Measurements from ENCODE around the gene AGPAT3.

The AGPAT3 gene

DNA sequence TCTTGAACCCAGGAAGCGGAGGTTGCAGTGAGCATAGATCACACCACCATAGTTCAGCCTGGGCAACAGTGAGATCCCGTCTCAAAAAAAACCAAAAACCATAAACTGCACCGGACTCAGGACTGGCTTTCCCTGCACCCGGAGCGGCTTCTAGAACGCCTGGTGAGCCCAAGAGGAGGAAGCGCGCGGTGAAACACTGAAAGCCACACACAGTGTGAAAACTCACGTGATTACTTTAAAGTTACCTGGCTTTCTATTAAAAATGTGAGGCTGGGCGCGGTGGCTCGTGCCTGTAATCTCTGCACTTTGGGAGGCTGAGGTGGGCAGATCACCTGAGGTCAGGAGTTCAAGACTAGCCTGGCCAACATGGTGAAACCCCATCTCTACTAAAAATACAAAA lies 140.0 kb downstream of the AGPAT3 start:
- DNase-seq: no peak

GRCh38 chr21:44005593-44005992 lies 140.6 kb downstream of the AGPAT3 start:
- no peak for DNase-seq

GRCh38 chr21:44006017-44006619 lies 141.1 kb downstream of the AGPAT3 start:
- DNase-seq: no peak

DNA sequence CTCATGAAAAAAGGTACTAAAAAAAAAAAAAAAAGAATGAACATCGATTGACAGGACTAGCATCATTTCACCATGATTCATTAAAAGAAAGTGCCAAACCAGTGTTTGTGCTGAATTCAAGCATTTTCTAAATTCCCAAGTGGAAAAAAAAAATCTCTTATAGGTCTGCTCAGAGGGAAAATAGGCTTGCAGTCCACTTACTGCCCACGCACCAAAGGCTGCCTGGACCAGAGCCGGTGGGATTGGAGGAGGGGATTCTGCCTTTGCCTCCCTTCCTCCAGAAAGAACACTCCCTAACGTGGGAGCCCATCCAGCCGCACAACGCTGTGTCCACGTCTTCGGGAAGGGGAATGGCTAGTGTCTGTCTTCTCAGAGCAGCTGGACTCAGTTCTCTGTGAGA lies 141.6 kb downstream of the AGPAT3 start:
- no peak for DNase-seq

- no peak for DNase-seq
Observed at GRCh38 chr21:44010429-44010828, 145.4 kb downstream of the AGPAT3 start.

GRCh38 chr21:44011123-44011522 lies 146.1 kb downstream of the AGPAT3 start:
- no peak for DNase-seq

DNA sequence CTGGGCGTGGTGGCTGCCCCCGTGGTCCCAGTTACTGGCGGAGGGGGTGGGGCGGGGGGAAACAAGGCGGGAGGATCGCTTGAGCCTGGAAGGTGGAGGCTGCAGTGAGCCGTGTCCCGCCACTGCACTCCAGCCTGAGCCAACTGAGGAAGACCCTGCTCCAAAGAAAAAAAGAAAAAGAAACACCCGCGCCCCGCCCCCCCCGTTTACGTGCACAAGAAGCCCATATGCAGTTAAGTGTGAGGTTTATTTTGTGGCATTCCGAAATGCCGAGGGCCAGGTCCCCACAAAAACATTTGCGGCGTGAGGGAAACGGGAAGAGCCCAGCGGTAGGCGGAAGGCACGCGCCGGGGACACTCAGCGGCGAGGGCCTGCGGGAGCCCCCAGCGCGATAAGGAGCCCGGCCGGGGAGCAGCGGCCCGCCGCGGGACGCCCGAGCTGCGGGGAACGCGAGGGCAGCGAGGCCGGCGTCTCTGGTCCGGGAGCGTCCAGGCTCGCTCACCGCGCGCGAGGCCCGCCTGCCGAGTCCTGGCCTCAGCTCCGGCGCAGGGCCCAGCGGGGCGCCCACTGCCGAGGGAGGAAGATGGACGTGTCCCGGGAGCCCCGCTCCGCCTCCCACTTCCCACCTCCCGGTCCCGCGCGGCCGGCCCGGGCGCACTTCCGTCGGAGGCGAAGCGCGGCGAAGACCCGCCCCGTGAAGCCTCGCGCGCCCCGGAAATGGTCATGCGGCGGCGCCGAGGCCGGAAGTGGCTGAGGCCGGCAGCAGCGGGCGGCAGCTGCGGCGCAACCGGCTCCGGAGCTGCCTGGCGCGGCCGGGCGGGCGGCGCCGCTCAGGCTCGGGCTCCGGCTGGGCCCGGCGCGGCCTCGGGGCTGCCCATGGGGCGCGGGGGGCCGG lies 146.8 kb downstream of the AGPAT3 start, which contains the start of gene TRAPPC10:
TRAPPC10 (plus strand) TSS at position 731 of the 895 bp plus-strand sequence. CDS start 185 bp downstream, outside the sequence.
- DNase-seq: peak; percentile 73

- DNase-seq: no peak
Observed at GRCh38 chr21:44012474-44013379, 147.7 kb downstream of the AGPAT3 start.

GRCh38 chr21:44013380-44014088 lies 148.5 kb downstream of the AGPAT3 start:
- no peak for DNase-seq

DNA sequence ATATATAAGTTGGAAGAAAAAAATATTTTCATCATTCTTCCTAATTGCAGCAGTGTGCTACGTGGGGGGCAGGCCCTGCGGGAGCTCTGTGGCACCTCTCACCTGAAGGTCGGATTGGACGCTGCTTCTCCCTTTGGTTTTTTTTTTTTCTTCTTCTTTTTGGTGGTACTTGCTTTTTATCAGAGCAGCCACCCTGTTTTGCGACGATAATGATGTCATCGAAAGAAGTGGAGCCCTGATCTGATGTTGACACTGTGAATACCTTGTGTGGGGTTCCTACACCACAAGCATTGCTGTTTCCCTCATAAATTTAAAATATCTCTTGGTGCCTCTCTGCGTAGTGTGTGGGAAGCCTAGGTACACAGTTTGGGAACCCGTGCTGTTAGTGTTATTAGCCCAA lies 152.6 kb downstream of the AGPAT3 start:
- no peak for DNase-seq

GRCh38 chr21:44018127-44018526 lies 153.1 kb downstream of the AGPAT3 start:
- DNase-seq: no peak

GRCh38 chr21:44018813-44019567 lies 154.0 kb downstream of the AGPAT3 start:
- no peak for DNase-seq

DNA sequence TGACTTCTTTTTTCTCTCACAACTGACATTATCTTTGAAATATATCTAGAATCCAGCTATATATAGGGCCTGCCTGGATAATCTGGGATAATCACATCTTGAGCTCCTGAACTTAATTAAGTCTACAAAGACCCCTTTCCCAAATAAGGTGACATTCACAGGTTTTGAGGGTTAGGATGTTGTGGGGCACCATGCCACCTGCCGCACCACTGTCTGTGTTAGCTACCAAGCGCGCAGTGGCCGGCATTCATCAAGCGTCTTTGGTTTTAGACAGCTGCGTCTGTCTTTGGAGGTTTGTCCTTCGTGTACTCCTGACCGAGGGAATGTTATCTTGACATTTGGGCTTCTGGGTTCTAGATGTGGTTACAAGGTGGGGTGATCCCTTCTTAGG lies 154.5 kb downstream of the AGPAT3 start:
- no peak for DNase-seq

DNA sequence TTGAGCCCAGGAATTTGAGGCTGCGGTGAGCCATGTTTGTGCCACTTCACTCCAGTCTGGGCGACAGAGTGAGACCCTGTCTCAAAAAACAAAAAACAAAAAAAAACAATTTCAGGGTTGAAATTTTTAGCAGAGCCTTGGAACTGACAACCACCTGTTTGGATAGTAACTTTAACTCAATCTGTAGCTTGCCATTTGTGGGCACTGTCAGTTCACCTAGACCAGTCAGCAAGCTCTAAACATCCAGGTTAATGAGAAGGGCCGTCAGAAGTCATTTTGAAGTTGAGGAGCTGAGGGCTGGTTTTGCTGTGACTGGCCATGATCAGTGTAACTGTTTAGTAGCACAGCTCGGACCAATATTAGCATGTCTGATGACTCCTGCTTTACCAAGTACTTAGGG lies 155.5 kb downstream of the AGPAT3 start:
- no peak for DNase-seq

GRCh38 chr21:44021064-44021463 lies 156.0 kb downstream of the AGPAT3 start:
- no peak for DNase-seq

GRCh38 chr21:44024257-44024656 lies 159.2 kb downstream of the AGPAT3 start:
- DNase-seq: no peak

- DNase-seq: no peak
Observed at GRCh38 chr21:44024887-44025353, 159.9 kb downstream of the AGPAT3 start.

GRCh38 chr21:44027607-44028286 lies 162.7 kb downstream of the AGPAT3 start:
- no peak for DNase-seq

DNA sequence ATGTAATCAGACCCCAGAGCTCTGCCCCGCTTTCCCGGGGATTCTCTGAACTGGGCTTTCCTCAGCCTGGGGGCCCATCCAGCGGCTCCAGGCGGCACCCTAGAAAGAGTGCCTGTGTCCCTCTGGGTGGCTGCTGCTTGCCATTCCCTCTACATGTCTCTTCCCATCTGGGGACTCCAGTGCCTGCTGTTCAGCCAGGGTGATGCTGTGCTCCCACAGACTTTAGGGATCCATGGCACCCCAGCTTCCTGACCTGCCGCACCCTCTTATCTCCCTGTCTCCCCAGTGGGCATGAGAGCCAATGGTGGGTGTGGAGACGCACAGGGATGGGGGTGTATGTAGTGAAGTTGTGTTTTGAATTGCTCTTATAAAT lies 163.2 kb downstream of the AGPAT3 start:
- DNase-seq: no peak

GRCh38 chr21:44029460-44030087 lies 164.6 kb downstream of the AGPAT3 start:
- DNase-seq: no peak

DNA sequence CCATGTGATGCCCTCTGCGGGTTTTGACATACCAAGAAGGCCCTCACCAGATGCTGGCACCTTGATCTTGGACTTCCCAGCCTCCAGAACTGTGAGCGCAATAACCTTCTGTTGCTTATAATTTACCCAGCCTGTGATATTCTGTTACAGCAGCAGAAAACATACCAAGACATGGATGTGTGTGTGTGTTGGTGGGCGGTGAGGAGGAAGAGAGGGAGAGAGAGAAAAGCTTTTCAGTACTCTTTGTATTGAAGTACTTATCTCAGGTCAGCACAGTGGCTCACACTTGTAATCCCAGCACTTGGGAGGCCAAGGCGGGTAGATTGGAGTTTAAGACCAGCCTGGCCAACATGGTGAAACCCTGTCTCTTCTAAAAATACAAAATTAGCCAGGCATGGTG lies 170.2 kb downstream of the AGPAT3 start:
- no peak for DNase-seq
